Right renal cortex interstitium (tissue), 3 donors: ENCODE results near the gene NKAIN1. TPM values are rescaled to one million over a fixed set of nuclear protein-coding genes. Genes with fewer than 3 reads are reported as not detected.
"Not testable (repeated sequence)": the region's sequence is repeated elsewhere in the genome, so short reads cannot be mapped to it uniquely, and the experiment has no call there.

ENCODE experiments used
- DNase-seq, 3 donors: peaks; one replicate each; pipeline ENCODE4 v3.0.0-alpha.2; 2013; ENCODE audit warnings: low read depth in 3 of 3, low spot score in 2 of 3
- polyA plus RNA-seq, 3 donors: library from polyadenylated mRNA; unstranded; fragments of 120-200 nt; gene quantifications; one replicate each; pipeline ENCODE4 v1.2.1, GENCODE V29; 2013; ENCODE audit not compliant: insufficient read length in 3 of 3

Gene NKAIN1
- 1 to 10 TPM; 3.4 to 3.9 (median 3.5) TPM for polyA plus RNA-seq

DNA sequence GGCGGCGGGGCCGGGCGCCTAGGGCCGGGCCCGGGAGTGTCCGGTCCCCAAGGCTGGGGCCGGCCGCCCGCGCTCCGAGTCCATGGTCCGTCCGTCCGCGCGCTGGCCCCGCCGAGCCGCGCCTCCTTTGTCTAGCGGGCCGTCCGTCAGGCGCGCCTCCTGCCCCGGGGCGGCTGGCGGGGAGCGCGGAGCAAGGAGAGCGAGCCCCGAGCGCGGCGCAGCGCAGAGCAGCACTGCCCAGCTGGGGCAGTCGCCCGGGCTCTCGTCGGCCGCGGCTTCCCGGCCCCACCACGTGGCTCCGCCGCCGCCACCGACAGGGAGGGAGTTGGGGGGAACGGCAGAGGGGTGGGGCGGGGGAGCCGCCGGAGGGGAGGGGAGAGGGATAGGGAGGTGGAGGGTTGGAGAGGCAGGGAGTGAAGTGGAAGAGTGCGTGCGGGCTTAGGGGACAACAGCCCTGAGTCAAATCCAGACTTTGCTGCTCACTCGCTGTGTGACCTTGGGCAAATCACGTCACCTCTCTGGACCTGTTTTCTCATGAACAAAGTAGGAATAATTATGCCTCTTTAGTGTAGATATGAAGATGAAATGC, at the start of gene NKAIN1:
TSS of gene NKAIN1 (minus strand) at position 235 of the 589 bp plus-strand sequence. CDS start 340 bp downstream, outside the sequence.
- DNase-seq, result no peak

DNA sequence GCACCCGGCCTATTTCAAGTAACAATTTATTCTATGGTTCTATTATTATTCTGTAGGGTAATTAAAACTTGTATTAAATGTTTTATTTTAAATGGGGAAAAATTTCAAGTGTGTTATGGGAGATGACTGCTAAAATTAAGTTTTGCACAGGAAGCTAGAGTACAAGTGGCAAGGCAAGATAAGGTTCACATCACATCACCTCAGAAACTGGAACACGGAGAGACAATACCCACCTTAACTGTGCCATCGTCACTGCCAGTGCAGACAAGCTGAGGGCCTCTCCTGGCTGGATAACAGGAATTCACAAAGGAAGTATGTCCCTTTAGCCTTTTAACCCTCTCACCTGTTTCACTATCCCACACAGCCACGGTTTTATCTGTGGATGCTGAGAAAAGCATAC, 49.3 kb upstream of the NKAIN1 start:
- DNase-seq, result no peak

DNA sequence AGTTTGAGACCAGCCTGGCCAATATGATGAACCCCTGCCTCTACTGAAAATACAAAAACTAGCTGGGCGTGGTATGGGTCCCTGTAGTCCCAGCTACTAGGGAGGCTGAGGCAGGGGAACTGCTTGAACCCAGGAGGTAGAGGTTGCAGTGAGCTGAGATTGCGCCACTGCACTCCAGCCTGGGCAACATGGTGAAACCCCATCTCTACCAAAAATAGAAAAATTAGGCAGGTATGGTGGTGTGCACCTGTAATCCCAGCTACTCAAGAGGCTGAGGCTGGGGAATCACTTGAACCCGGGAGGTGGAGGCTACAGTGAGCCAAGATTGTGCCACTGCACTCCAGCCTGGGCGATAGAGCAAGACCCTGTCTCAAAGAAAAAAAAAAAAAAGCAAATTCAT, 48.1 kb upstream of the NKAIN1 start:
- DNase-seq, result not testable (repeated sequence)

DNA sequence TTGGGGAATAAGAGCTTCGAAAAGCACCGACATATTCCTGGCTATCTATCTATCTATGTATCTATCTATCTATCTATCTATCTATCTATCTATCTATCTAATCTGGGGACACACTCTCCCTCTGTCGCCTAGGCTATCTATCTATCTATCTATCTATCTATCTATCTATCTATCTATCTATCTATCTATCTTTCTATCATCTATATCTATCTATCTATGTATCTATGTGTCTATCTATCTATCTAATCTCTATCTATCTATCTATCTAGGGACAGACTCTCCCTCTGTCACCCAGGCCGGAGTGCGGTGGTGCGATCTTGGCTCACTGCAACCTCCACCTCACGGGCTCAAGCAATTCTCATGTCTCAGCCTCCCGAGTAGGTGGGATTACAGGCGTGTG, 42.7 kb upstream of the NKAIN1 start:
- not testable (repeated sequence) for DNase-seq

DNA sequence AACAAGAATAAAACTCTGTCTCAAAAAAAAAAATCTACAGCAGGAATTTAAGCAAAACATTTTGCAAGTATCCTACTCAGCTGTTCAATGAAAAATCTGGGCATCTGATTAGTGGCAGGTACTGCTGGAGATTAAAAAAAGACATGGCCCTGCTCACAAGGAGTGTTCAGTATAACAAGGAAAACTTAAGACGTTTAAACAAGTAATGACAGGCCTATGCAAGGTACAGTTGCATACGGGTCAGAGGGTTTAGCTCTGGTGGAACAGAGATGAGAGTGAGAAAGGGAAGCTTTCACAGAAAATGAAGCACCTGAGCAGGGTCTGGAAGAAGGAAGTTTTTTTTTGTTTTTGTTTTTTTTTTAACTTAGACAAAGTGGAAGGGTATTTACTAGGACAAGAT, 33.9 kb upstream of the NKAIN1 start:
- DNase-seq, result no peak

- DNase-seq, result no peak
Measured at GRCh38 chr1:31272369-31272768, 32.7 kb upstream of the NKAIN1 start.

DNA sequence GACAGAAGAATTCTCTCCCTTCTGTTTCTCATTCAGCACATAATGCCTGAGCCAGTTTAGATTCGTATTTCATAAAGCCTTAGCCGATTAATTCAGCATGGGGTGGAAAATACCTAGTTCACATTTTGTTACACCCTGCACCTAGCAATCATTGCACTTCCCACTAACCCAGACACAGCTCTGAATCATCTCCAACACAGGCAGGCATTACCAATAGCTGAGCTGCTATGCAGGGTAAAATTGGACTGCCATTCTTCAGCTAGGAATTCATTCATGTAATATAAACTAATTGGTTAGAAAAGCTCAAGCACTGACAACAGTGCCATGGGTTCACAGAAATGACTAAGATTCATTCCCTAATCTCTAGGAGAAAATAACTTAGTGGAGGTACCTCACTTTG, 26.9 kb upstream of the NKAIN1 start:
- DNase-seq, result no peak

DNA sequence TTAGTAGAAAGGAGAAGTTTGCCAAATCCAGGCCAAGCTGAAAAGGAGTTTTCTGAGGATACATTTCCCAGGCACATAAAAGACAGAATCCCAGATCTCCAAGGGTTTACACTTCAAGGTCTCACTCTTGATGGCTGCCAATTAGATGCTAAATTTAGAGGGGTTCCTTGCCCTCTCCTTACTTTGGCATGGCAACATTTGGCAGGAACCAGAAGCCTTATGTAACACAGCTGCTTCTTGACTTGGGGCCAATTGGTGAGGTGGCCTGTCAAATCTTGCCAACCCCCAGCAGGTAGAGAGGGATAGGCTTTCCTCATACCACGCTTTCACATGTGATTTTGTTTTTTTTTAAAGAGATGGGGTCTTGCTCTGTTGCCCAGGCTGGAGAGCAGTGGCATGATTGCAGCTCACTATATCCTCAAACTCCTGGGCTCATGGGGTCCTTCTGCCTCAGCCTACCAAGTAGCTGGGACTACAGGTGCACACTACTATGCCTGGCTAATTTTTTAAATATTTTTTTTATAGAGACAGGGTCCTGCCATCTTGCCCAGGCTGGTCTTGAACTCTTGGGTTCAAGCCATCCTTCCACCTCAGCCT, 25.2 kb upstream of the NKAIN1 start:
- DNase-seq, result no peak

DNA sequence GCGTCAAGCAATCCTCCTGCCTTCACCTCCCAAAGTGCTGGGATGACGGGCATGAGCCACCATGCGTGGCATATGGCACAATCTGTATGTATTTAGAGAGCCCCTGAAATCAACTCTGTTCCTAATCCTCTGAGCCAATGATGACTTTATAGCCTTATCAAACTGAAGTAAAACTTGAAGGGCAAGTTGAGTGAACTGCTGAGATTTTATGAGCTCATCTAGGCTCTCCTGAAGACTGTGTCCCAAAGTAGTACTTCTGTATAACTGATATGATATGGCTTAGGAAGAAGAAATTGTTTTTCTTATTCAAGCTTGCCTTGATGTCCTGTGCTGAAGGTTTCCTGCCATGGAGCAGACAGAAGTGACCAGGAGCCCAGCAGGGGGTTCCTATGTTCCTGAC, 23.7 kb upstream of the NKAIN1 start:
- DNase-seq, result no peak

DNA sequence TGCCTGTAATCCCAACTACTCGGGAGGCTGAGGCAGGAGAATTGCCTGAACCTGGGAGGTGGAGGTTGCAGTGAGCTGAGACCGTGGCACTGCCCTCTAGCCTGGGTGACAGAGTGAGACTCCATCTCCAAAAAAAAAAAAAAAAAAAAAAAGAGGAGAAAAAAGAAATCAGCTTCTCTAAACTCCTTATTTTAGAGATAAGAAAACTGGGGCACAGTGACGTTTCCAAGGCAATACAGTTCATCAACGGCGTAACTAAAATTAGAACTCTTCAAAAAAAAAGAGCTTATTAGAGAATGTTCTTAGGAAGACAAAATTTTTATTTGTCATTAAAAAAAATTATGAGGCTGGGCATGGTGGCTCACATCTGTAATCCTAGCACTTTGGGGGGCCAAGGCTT, 22.7 kb upstream of the NKAIN1 start:
- not testable (repeated sequence) for DNase-seq

DNA sequence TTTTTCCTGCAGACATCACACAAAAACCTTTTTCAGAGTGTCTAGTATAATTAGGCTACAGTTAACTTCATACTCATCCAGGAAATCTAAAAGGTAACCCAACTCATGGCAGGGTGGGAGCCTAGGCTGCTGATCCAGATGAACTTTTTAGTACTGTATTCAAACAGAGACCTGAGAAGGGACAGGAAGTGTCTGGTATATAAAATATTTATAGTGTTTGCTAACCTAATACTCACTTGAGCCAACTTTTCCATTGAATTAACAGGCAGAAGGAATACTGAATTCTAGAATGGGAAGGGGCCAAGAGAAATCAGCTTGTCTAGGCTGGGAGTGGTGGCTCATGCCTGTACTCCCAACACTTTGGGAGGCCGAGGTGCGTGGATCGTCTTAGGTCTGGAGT, 22.2 kb upstream of the NKAIN1 start:
- no peak for DNase-seq

DNA sequence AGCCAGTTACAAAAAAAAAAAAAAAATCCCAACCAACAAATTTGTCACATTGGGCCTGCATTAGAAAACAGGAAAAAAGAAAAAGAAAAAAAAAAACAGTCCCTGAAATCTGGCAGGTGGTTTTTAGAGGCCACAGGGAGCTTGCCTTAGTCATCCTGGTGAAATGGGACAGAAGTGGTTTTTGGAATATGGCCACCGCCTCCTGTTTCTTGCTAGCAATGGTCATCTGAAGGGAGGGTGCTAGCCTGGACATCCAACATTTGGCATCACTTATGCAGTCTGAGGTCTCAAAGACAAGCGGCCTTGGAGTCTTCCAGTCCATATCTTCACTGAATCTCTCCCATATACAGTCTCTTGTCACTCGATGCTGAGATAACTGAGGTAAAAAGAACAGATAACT, 20.1 kb upstream of the NKAIN1 start:
- no peak for DNase-seq

DNA sequence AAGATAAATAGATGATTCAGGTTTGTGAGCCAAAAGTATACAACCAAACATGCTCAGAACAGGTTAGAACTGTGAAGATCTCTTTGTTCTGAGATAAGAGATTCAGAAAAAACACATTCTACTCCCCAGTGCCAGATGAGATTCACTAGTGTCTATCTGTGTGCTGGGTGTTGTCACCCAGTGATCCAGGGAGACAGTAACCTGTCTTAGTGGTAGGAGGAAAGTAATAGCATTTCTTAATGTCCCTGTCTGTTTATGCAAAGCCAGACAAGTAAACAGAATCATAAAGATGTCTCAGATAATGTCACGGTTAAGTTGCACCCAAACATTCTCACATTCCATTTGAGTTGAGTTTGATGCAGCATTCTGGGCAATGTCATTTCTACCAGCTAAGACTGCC, 18.9 kb upstream of the NKAIN1 start:
- DNase-seq, result no peak

DNA sequence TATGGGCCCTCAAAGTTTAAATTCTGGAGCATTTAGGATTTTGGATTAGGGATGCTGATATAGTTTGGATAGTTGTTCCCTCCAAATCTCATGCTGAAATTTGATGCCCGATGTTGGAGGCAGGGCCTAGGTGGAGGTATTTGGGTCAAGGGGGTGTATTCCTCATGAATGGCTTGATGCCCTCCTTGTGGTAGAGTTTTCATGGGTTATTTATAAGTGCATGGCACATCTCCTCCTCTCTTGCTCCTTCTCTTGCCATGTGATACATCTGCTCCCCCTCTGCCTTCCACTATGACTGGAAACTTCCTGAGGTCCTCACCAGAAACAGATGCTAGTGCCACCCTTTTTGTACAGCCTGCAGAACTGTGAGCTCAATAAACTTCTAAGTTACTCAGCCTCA, 17.5 kb upstream of the NKAIN1 start:
- no peak for DNase-seq

GRCh38 chr1:31249854-31250253, 10.2 kb upstream of the NKAIN1 start:
- no peak for DNase-seq

GRCh38 chr1:31248276-31248675, 8.6 kb upstream of the NKAIN1 start:
- DNase-seq, result no peak

- no peak for DNase-seq
Measured at GRCh38 chr1:31244326-31244725, 4.6 kb upstream of the NKAIN1 start.

DNA sequence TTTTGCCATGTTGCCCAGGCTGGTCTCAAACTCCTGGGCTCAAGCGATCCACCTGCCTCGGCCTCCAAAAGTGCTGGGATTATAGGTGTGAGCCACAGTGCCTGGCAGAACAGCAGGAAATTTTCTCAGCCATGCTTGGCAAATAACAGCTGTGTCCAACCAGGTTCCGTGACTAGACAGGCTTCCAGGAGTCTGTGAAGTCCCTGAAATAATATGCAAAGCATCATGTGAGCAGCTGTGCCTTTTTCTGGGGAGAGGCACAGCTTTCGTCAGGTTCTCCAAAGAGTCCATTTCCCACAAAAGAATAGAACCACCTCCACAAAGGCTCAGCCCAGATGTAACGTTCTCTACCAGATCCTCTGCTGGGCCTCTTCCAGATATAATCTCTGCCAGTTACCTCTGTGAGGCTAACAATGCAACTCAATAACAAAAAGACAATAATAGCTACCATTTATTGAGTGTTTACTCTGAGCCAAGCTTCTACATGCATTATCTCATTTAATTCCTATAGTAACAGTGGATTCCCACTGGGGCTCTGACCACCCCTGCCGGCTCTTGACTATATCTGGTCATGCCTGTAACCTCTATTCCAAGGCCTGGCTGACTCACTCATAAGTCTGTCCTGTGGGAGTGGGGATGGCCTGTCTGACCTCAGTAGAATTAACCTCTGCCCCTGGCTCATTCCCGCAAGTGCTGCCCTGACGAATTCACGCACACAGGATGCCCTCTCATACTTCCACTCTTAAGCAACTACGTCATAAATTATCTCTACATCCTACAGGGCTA, 4.0 kb upstream of the NKAIN1 start:
- DNase-seq, result no peak

GRCh38 chr1:31241321-31241720, 1.6 kb upstream of the NKAIN1 start:
- no peak for DNase-seq

DNA sequence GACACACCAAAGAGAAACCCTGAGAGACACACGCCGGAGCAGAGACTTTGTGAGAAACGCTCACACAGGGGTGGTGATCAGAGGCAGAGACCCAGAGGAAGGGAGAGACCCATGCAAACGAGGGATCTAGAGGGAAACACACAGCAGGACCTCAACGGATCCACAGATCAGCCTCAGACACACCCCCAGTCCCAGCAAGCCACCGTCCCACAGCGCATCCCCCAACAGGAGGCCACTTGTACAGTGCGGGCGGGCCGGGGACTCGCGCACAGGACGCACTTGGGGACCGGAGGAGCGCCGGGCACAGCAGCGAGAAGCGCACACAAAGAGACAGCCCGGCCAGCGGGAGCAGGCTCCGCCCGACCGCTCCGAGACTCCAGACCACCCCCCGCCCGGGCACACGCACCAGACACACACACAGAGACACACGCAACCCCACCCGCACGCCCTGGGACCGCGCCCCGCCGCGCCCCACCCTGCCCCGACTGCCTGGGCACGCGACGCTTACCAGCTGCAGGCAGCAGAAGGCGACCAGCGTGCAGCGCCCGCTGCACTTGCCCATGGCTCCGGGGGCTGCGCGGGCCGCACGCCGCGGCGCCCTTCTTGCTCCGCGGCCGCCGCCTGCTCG, 587 bp downstream of the NKAIN1 start:
- DNase-seq, result no peak

- no peak for DNase-seq
Measured at GRCh38 chr1:31238612-31238985, 1.1 kb downstream of the NKAIN1 start.

DNA sequence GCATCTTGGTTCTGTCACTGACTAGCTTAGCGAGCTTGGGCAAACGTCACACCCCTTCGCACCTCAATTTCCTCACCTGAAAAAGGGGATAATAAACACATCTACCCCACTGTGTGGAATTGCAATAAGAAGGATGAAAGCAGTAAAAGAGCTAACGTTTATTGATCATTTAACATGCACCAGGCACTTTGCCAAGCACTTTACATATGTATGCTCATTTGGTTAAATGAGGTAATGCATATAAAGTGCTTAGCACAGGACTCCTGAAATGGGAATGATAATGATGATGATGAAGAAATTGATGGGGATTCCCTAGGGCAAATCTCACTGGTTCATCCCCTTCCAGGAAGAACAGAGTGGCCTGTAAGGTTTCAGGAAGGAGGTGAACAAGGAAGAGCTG, 4.8 kb downstream of the NKAIN1 start:
- no peak for DNase-seq
